Mesendoderm (in vitro differentiated cells): ENCODE measurements around the gene LGR4.

Experiments
- DNase-seq: peaks from one replicate; pipeline ENCODE4 v3.0.0; 2013
- H2AK5ac ChIP-seq: 2 replicates; pipeline ENCODE4 v1.6.1; 2013; ENCODE audit warnings: low read length, inconsistent platforms
- H2BK120ac ChIP-seq: 2 replicates; pipeline ENCODE4 v1.6.1; 2013; ENCODE audit warnings: low read depth, mild to moderate bottlenecking, low read length, moderate library complexity, mixed read lengths
- H2BK15ac ChIP-seq: replicated peaks from 2 replicates; pipeline ENCODE4 v1.6.1; 2013; ENCODE audit warnings: low read depth, mild to moderate bottlenecking, moderate library complexity
- H2BK5ac ChIP-seq: 2 replicates; pipeline ENCODE4 v1.6.1; 2013; ENCODE audit warnings: low read length, inconsistent platforms
- H3K18ac ChIP-seq: 2 replicates; pipeline ENCODE4 v1.6.1; 2013; ENCODE audit warnings: mild to moderate bottlenecking, low read length, mixed read lengths
- H3K23ac ChIP-seq: one replicate; pipeline ENCODE4 v1.6.1; 2013; ENCODE audit warnings: low read length
- H3K27ac ChIP-seq: 2 replicates; pipeline ENCODE4 v1.5.1; 2013; ENCODE audit warnings: low read depth, mild to moderate bottlenecking, inconsistent platforms, low read length, moderate library complexity
- H3K27me3 ChIP-seq: 2 replicates; pipeline ENCODE4 v1.6.1; 2013; ENCODE audit warnings: low read length, control low read depth, mild to moderate bottlenecking, inconsistent platforms; ENCODE audit not compliant: insufficient read depth, poor library complexity
- H3K36me3 ChIP-seq: 2 replicates; pipeline ENCODE4 v1.6.1; 2013; ENCODE audit warnings: low read length, inconsistent platforms; ENCODE audit not compliant: control insufficient read depth, insufficient read depth
- H3K4ac ChIP-seq: one replicate; pipeline ENCODE4 v1.6.1; 2013; ENCODE audit warnings: low read depth, mild to moderate bottlenecking, low read length, moderate library complexity
- H3K4me1 ChIP-seq: 2 replicates; pipeline ENCODE4 v1.6.1; 2013; ENCODE audit warnings: low read depth, low read length, inconsistent platforms; ENCODE audit not compliant: control insufficient read depth
- H3K4me2 ChIP-seq: 2 replicates; pipeline ENCODE4 v1.6.1; 2013; ENCODE audit warnings: low read length
- H3K4me3 ChIP-seq: 2 replicates; pipeline ENCODE4 v1.5.1; 2013; ENCODE audit warnings: mild to moderate bottlenecking, low read length
- H3K56ac ChIP-seq: one replicate; pipeline ENCODE4 v1.6.1; 2013; ENCODE audit warnings: low read length
- H3K79me1 ChIP-seq: 2 replicates; pipeline ENCODE4 v1.6.1; 2013; ENCODE audit warnings: low read length, inconsistent platforms
- H3K79me2 ChIP-seq: 2 replicates; pipeline ENCODE4 v1.6.1; 2013; ENCODE audit warnings: mild to moderate bottlenecking, low read length; ENCODE audit not compliant: control insufficient read depth, insufficient read depth
- H3K9ac ChIP-seq: 2 replicates; pipeline ENCODE4 v1.6.1; 2013; ENCODE audit warnings: low read length, inconsistent platforms
- H4K5ac ChIP-seq: one replicate; pipeline ENCODE4 v1.6.1; 2013; ENCODE audit warnings: low read length
- H4K8ac ChIP-seq: one replicate; pipeline ENCODE4 v1.6.1; 2013; ENCODE audit warnings: low read depth, mild to moderate bottlenecking, control low read depth, low read length, moderate library complexity
- WGBS: extraction: QIAGEN DNeasy Blood & Tissue Kit; methylation state at CpG from one replicate; pipeline ENCODE4 v1.1.7; 2013; ENCODE audit warnings: low lambda C conversion rate, missing lambda C conversion rate; ENCODE audit not compliant: insufficient coverage; ENCODE audit errors: extremely low coverage; 5-methylcytosine and 5-hydroxymethylcytosine counted together

LGR4 gene

GRCh38 chr11:27513389-27513788 lies 40.8 kb upstream of the LGR4 start:
- Histone ChIP-seq H3K27ac (no peak overlapping the region), H3K79me2 (no peaks in the 10 kb centered on the region), H3K4me3 (no peak overlapping the region), H3K4me2 (no peak overlapping the region), H4K5ac (no peak overlapping the region), H3K36me3 (no peaks in the 10 kb centered on the region), H3K56ac (no peak overlapping the region), H3K23ac (no peak overlapping the region), H3K4me1 (no peaks in the 10 kb centered on the region), H2BK15ac (no peak overlapping the region), H3K79me1 (no peaks in the 10 kb centered on the region), H2BK5ac (no peak overlapping the region), H2AK5ac (no peak overlapping the region), H3K9ac (no peak overlapping the region), H3K4ac (no peak overlapping the region), H3K27me3 (no peaks in the 10 kb centered on the region), H3K18ac (no peak overlapping the region), H2BK120ac (no peak overlapping the region), H4K8ac (no peak overlapping the region)
- DNase-seq = no peak
- WGBS = no CpG with 5 or more reads among the region's 2 CpGs

- H2AK5ac ChIP-seq = no peak overlapping the region
- H2BK15ac ChIP-seq = no peak overlapping the region
- H2BK120ac ChIP-seq = no peak overlapping the region
- H3K79me1 ChIP-seq = no peaks in the 10 kb centered on the region
- no peak overlapping the region for H3K23ac ChIP-seq
- DNase-seq = no peak
- no peaks in the 10 kb centered on the region for H3K27me3 ChIP-seq
- no peak overlapping the region for H2BK5ac ChIP-seq
- H3K79me2 ChIP-seq = no peaks in the 10 kb centered on the region
- H3K4me2 ChIP-seq = no peak overlapping the region
- H3K27ac ChIP-seq = no peak overlapping the region
- no CpG with 5 or more reads among the region's 3 CpGs for WGBS
- H3K4me1 ChIP-seq = no peaks in the 10 kb centered on the region
- H3K36me3 ChIP-seq = no peaks in the 10 kb centered on the region
- H4K5ac ChIP-seq = no peak overlapping the region
- no peak overlapping the region for H3K18ac ChIP-seq
- H3K4me3 ChIP-seq = no peak overlapping the region
- no peak overlapping the region for H3K56ac ChIP-seq
- H3K4ac ChIP-seq = no peak overlapping the region
- H3K9ac ChIP-seq = no peak overlapping the region
- H4K8ac ChIP-seq = no peak overlapping the region
Observed at GRCh38 chr11:27512238-27512637, 39.6 kb upstream of the LGR4 start.

GRCh38 chr11:27509908-27510307 lies 37.3 kb upstream of the LGR4 start:
- WGBS = no CpG with 5 or more reads among the region's 4 CpGs
- Histone ChIP-seq H2BK120ac (no peak overlapping the region), H4K5ac (no peak overlapping the region), H3K4me3 (no peak overlapping the region), H2AK5ac (no peak overlapping the region), H3K4me2 (no peak overlapping the region), H3K79me1 (peaks cover 8% of the 10 kb centered on the region), H3K18ac (no peak overlapping the region), H2BK15ac (no peak overlapping the region), H3K23ac (no peak overlapping the region), H3K27ac (no peak overlapping the region), H3K9ac (no peak overlapping the region), H3K4ac (no peak overlapping the region), H3K79me2 (peaks cover 14% of the 10 kb centered on the region), H2BK5ac (no peak overlapping the region), H3K56ac (no peak overlapping the region), H3K36me3 (no peaks in the 10 kb centered on the region), H3K27me3 (no peaks in the 10 kb centered on the region), H3K4me1 (peaks cover 4% of the 10 kb centered on the region), H4K8ac (no peak overlapping the region)
- DNase-seq = peak; percentile 57

- Histone ChIP-seq H4K8ac (no peak overlapping the region), H3K9ac (no peak overlapping the region), H3K4me2 (no peak overlapping the region), H3K36me3 (no peaks in the 10 kb centered on the region), H3K23ac (no peak overlapping the region), H3K4me3 (no peak overlapping the region), H2AK5ac (no peak overlapping the region), H3K4ac (no peak overlapping the region), H3K18ac (no peak overlapping the region), H3K27ac (no peak overlapping the region), H3K27me3 (no peaks in the 10 kb centered on the region), H2BK120ac (no peak overlapping the region), H2BK5ac (no peak overlapping the region), H4K5ac (no peak overlapping the region), H3K79me2 (peaks cover 16% of the 10 kb centered on the region), H2BK15ac (no peak overlapping the region), H3K79me1 (peaks cover 8% of the 10 kb centered on the region), H3K4me1 (peaks cover 4% of the 10 kb centered on the region), H3K56ac (no peak overlapping the region)
- DNase-seq = no peak
- WGBS = no CpG with 5 or more reads among the region's 4 CpGs
Observed at GRCh38 chr11:27507557-27508322, 35.1 kb upstream of the LGR4 start.

- Histone ChIP-seq H3K27ac (peak within 1 kb of the TSS; percentile 79), H2BK5ac (peak within 1 kb of the TSS; percentile 81), H4K8ac (no peak within 1 kb of the TSS), H3K4me2 (peak within 1 kb of the TSS; percentile 89), H3K56ac (peak within 1 kb of the TSS; percentile 99), H3K79me2 (peaks cover 16% of the 10 kb centered on the region), H3K4me3 (peak within 1 kb of the TSS; percentile 92), H3K18ac (peak within 1 kb of the TSS; percentile 33), H2BK15ac (no peak within 1 kb of the TSS), H3K79me1 (peaks cover 11% of the 10 kb centered on the region), H3K23ac (peak within 1 kb of the TSS; percentile 95), H3K9ac (peak within 1 kb of the TSS; percentile 98), H4K5ac (peak within 1 kb of the TSS; percentile 88), H3K4ac (no peak within 1 kb of the TSS), H3K27me3 (no peaks in the 10 kb centered on the region), H2AK5ac (no peak within 1 kb of the TSS), H2BK120ac (no peak within 1 kb of the TSS), H3K36me3 (no peaks in the 10 kb centered on the region), H3K4me1 (peaks cover 4% of the 10 kb centered on the region)
- no CpG with 5 or more reads among the region's 60 CpGs for WGBS
- peak; percentile 99 for DNase-seq
Observed at GRCh38 chr11:27506200-27507182, 33.9 kb upstream of the LGR4 start, which contains the start of gene LIN7C. LIN7C (minus strand) TSS chr11:27506769; CDS start chr11:27506752, 17 bp downstream.
